ENCODE results near the gene STK4. TPM values are rescaled to one million over a fixed set of nuclear protein-coding genes. Genes with fewer than 3 reads are reported as not detected.

Gene STK4
- total RNA-seq, 1 donor from 2014 or later: 25.3 TPM

GRCh38 chr20:45112754-45113153 lies 146.4 kb downstream of the STK4 start:
- H3K9me3 Mint-ChIP-seq (ENCODE audit: unreplicated experiment): no peaks in the 10 kb centered on the region
- H3K27me3 Mint-ChIP-seq (ENCODE audit: unreplicated experiment): peaks cover 31% of the 10 kb centered on the region
- no peak for DNase-seq (ENCODE audit: extremely low spot score, unreplicated experiment)
- no peaks in the 10 kb centered on the region for H3K4me1 Mint-ChIP-seq (ENCODE audit: unreplicated experiment)
- no peak for TF ChIP-seq CTCF (IDR thresholded peaks at IDR 0.05)
- H3K27ac Mint-ChIP-seq (ENCODE audit: unreplicated experiment): no peak overlapping the region
- no peaks in the 10 kb centered on the region for H3K36me3 Mint-ChIP-seq (ENCODE audit: unreplicated experiment)
- no peak overlapping the region for H3K4me3 Mint-ChIP-seq (ENCODE audit: unreplicated experiment)

GRCh38 chr20:45113865-45114264 lies 147.6 kb downstream of the STK4 start:
- Mint-ChIP-seq H3K4me1 (ENCODE audit: unreplicated experiment) (no peaks in the 10 kb centered on the region), H3K27ac (ENCODE audit: unreplicated experiment) (no peak overlapping the region), H3K27me3 (ENCODE audit: unreplicated experiment) (peaks cover 42% of the 10 kb centered on the region), H3K9me3 (ENCODE audit: unreplicated experiment) (no peaks in the 10 kb centered on the region), H3K36me3 (ENCODE audit: unreplicated experiment) (no peaks in the 10 kb centered on the region), H3K4me3 (ENCODE audit: unreplicated experiment) (no peak overlapping the region)
- TF ChIP-seq CTCF (IDR thresholded peaks at IDR 0.05): no peak
- DNase-seq (ENCODE audit: extremely low spot score, unreplicated experiment): no peak

- no peaks in the 10 kb centered on the region for H3K36me3 Mint-ChIP-seq (ENCODE audit: unreplicated experiment)
- H3K27ac Mint-ChIP-seq (ENCODE audit: unreplicated experiment): no peak within 1 kb of the TSS
- H3K4me1 Mint-ChIP-seq (ENCODE audit: unreplicated experiment): no peaks in the 10 kb centered on the region
- no peaks in the 10 kb centered on the region for H3K9me3 Mint-ChIP-seq (ENCODE audit: unreplicated experiment)
- DNase-seq (ENCODE audit: extremely low spot score, unreplicated experiment): no peak
- H3K27me3 Mint-ChIP-seq (ENCODE audit: unreplicated experiment): peaks cover 49% of the 10 kb centered on the region
- TF ChIP-seq CTCF (IDR thresholded peaks at IDR 0.05): no peak
- no peak within 1 kb of the TSS for H3K4me3 Mint-ChIP-seq (ENCODE audit: unreplicated experiment)
Observed at GRCh38 chr20:45114465-45115385, 148.4 kb downstream of the STK4 start, which contains the start of gene WFDC5. Gene WFDC5 (minus strand): TSS chr20:45115174. CDS start chr20:45115083, 91 bp downstream.

DNA sequence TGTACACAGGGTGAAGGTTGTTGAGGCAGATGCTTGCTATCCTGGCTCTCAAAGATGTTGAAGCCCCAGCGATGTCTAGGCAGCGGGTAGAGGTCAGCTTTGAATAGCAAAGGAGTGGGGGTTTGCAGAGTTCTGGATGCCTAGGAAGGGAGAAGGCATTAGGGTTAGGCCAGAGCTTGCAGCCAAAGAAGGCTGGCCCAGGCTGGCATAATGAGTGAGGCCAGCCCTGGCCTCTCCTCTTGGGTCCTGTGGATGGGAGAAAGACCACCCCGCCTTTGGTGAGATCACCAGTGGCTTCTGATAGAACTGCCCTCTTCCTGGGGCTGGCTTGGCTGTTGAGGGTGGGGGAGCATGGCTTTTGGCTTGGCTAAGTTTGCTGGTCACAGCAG lies 149.1 kb downstream of the STK4 start:
- H3K36me3 Mint-ChIP-seq (ENCODE audit: unreplicated experiment): no peaks in the 10 kb centered on the region
- H3K4me1 Mint-ChIP-seq (ENCODE audit: unreplicated experiment): no peaks in the 10 kb centered on the region
- no peak overlapping the region for H3K4me3 Mint-ChIP-seq (ENCODE audit: unreplicated experiment)
- peaks cover 4% of the 10 kb centered on the region for H3K9me3 Mint-ChIP-seq (ENCODE audit: unreplicated experiment)
- no peak overlapping the region for H3K27ac Mint-ChIP-seq (ENCODE audit: unreplicated experiment)
- no peak for TF ChIP-seq CTCF (IDR thresholded peaks at IDR 0.05)
- DNase-seq (ENCODE audit: extremely low spot score, unreplicated experiment): no peak
- peaks cover 52% of the 10 kb centered on the region for H3K27me3 Mint-ChIP-seq (ENCODE audit: unreplicated experiment)

DNA sequence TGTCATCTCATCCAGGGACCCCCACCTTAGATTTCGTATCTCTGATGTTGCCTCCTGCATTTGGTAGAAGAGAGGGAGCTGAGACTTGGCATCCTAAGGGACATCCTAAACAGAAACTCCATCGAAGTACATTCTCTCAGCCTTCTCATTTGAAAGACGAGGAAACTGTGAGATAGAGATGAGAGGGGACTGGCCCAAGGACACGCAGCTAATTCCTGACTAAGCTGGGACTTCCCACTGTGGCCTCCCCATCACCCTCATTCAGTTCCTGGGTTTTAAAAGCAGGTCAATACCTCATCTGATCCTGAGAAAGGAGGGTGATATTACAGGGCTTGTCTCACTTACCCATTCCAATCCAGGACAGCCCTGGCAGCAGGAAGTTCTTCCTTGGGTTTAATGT lies 149.5 kb downstream of the STK4 start:
- Mint-ChIP-seq H3K27ac (ENCODE audit: unreplicated experiment) (no peak overlapping the region), H3K27me3 (ENCODE audit: unreplicated experiment) (peaks cover 57% of the 10 kb centered on the region), H3K9me3 (ENCODE audit: unreplicated experiment) (peaks cover 7% of the 10 kb centered on the region), H3K36me3 (ENCODE audit: unreplicated experiment) (no peaks in the 10 kb centered on the region), H3K4me1 (ENCODE audit: unreplicated experiment) (no peaks in the 10 kb centered on the region), H3K4me3 (ENCODE audit: unreplicated experiment) (no peak overlapping the region)
- DNase-seq (ENCODE audit: extremely low spot score, unreplicated experiment): no peak
- TF ChIP-seq CTCF (IDR thresholded peaks at IDR 0.05): no peak

Data from osteocyte (in vitro differentiated cells).